NCI-H128 (cell line): ENCODE results near the gene CACNG4.

Source experiments
- DNase-seq: peaks from one replicate; lab custom pipeline; 2025; ENCODE audit not compliant: unreplicated experiment; lab: John Stamatoyannopoulos, UW

Gene CACNG4

GRCh38 chr17:66984730-66985129, 20.2 kb downstream of the CACNG4 start:
- DNase-seq: no peak

GRCh38 chr17:66985338-66986237, 21.1 kb downstream of the CACNG4 start:
- DNase-seq: no peak

- no peak for DNase-seq
Observed at GRCh38 chr17:66986659-66987058, 22.2 kb downstream of the CACNG4 start.

GRCh38 chr17:66987059-66987616, 22.6 kb downstream of the CACNG4 start:
- no peak for DNase-seq

- DNase-seq: no peak
Observed at GRCh38 chr17:66988069-66988798, 23.7 kb downstream of the CACNG4 start.

GRCh38 chr17:66989076-66989475, 24.6 kb downstream of the CACNG4 start:
- DNase-seq: no peak

- DNase-seq: no peak
Observed at GRCh38 chr17:66989579-66989978, 25.1 kb downstream of the CACNG4 start.

- no peak for DNase-seq
Observed at GRCh38 chr17:66990047-66990446, 25.5 kb downstream of the CACNG4 start.

GRCh38 chr17:66992911-66993442, 28.5 kb downstream of the CACNG4 start:
- DNase-seq: no peak

GRCh38 chr17:66994361-66994760, 29.9 kb downstream of the CACNG4 start:
- no peak for DNase-seq

- no peak for DNase-seq
Observed at GRCh38 chr17:66994930-66995535, 30.5 kb downstream of the CACNG4 start.

- no peak for DNase-seq
Observed at GRCh38 chr17:66995944-66996343, 31.4 kb downstream of the CACNG4 start.

- no peak for DNase-seq
Observed at GRCh38 chr17:66996926-66997325, 32.4 kb downstream of the CACNG4 start.

- DNase-seq: no peak
Observed at GRCh38 chr17:67003231-67003630, 38.7 kb downstream of the CACNG4 start.

- no peak for DNase-seq
Observed at GRCh38 chr17:67004181-67004580, 39.7 kb downstream of the CACNG4 start.

GRCh38 chr17:67007266-67007665, 42.8 kb downstream of the CACNG4 start:
- no peak for DNase-seq

GRCh38 chr17:67008101-67008500, 43.6 kb downstream of the CACNG4 start:
- DNase-seq: no peak

- DNase-seq: no peak
Observed at GRCh38 chr17:67011527-67012175, 47.1 kb downstream of the CACNG4 start.

GRCh38 chr17:67013891-67014290, 49.4 kb downstream of the CACNG4 start:
- no peak for DNase-seq

GRCh38 chr17:67015001-67015400, 50.5 kb downstream of the CACNG4 start:
- no peak for DNase-seq
